ENCODE data around the gene ZBP1.

The ZBP1 gene

GRCh38 chr20:57568088-57568896 is 51.9 kb downstream of the ZBP1 start:
- no peak for DNase-seq

GRCh38 chr20:57567471-57568079 is 52.7 kb downstream of the ZBP1 start:
- DNase-seq = no peak

GRCh38 chr20:57566803-57567459 is 53.3 kb downstream of the ZBP1 start:
- DNase-seq = no peak

- DNase-seq = no peak
Measured at GRCh38 chr20:57566399-57566798, 53.8 kb downstream of the ZBP1 start.

GRCh38 chr20:57564951-57565642 is 55.1 kb downstream of the ZBP1 start:
- no peak for DNase-seq

- no peak for DNase-seq
Measured at GRCh38 chr20:57564180-57564802, 55.9 kb downstream of the ZBP1 start.

- DNase-seq = no peak
Measured at GRCh38 chr20:57563522-57563921, 56.7 kb downstream of the ZBP1 start.

- DNase-seq = no peak
Measured at GRCh38 chr20:57562541-57563465, 57.4 kb downstream of the ZBP1 start.

GRCh38 chr20:57561356-57562279 is 58.6 kb downstream of the ZBP1 start:
- DNase-seq = no peak

GRCh38 chr20:57560554-57561355 is 59.5 kb downstream of the ZBP1 start, which contains the start of gene PCK1:
PCK1 (plus strand) TSS chr20:57561110; CDS start chr20:57561412, 302 bp downstream.
- peak; percentile 91 for DNase-seq

GRCh38 chr20:57559658-57560553 is 60.3 kb downstream of the ZBP1 start:
- DNase-seq = no peak

- no peak for DNase-seq
Measured at GRCh38 chr20:57559289-57559634, 61.0 kb downstream of the ZBP1 start.

GRCh38 chr20:57558614-57559288 is 61.5 kb downstream of the ZBP1 start:
- DNase-seq = no peak

- no peak for DNase-seq
Measured at GRCh38 chr20:57557926-57558613, 62.2 kb downstream of the ZBP1 start.

GRCh38 chr20:57556980-57557274 is 63.3 kb downstream of the ZBP1 start:
- DNase-seq = no peak

- DNase-seq = no peak
Measured at GRCh38 chr20:57555457-57556184, 64.6 kb downstream of the ZBP1 start.
